ENCODE data around the gene CEP350.

CEP350 gene

GRCh38 chr1:180065408-180065807 is 110.8 kb downstream of the CEP350 start:
- no peak for DNase-seq

- no peak for DNase-seq
Observed at GRCh38 chr1:180066150-180066549, 111.5 kb downstream of the CEP350 start.

- no peak for DNase-seq
Observed at GRCh38 chr1:180070286-180070685, 115.7 kb downstream of the CEP350 start.

GRCh38 chr1:180071759-180072158 is 117.1 kb downstream of the CEP350 start:
- DNase-seq, result no peak

GRCh38 chr1:180080439-180080838 is 125.8 kb downstream of the CEP350 start:
- no peak for DNase-seq

GRCh38 chr1:180081474-180081873 is 126.9 kb downstream of the CEP350 start:
- DNase-seq, result no peak

- no peak for DNase-seq
Observed at GRCh38 chr1:180083164-180083563, 128.6 kb downstream of the CEP350 start.

- no peak for DNase-seq
Observed at GRCh38 chr1:180084867-180085266, 130.3 kb downstream of the CEP350 start.

- no peak for DNase-seq
Observed at GRCh38 chr1:180085331-180085730, 130.7 kb downstream of the CEP350 start.

GRCh38 chr1:180092931-180093650 is 138.5 kb downstream of the CEP350 start:
- no peak for DNase-seq

- DNase-seq, result no peak
Observed at GRCh38 chr1:180094705-180095295, 140.2 kb downstream of the CEP350 start.

GRCh38 chr1:180096584-180097325 is 142.1 kb downstream of the CEP350 start:
- no peak for DNase-seq

GRCh38 chr1:180097326-180097605 is 142.7 kb downstream of the CEP350 start:
- no peak for DNase-seq

- no peak for DNase-seq
Observed at GRCh38 chr1:180101411-180101810, 146.8 kb downstream of the CEP350 start.

GRCh38 chr1:180103819-180104218 is 149.2 kb downstream of the CEP350 start:
- DNase-seq, result no peak

- DNase-seq, result no peak
Observed at GRCh38 chr1:180112091-180112490, 157.5 kb downstream of the CEP350 start.

- no peak for DNase-seq
Observed at GRCh38 chr1:180112984-180113647, 158.5 kb downstream of the CEP350 start.

GRCh38 chr1:180114396-180114945 is 159.9 kb downstream of the CEP350 start:
- no peak for DNase-seq

GRCh38 chr1:180116964-180117763 is 162.6 kb downstream of the CEP350 start:
- no peak for DNase-seq

- DNase-seq, result no peak
Observed at GRCh38 chr1:180117764-180118116, 163.1 kb downstream of the CEP350 start.

- no peak for DNase-seq
Observed at GRCh38 chr1:180119837-180120236, 165.2 kb downstream of the CEP350 start.

- no peak for DNase-seq
Observed at GRCh38 chr1:180123463-180123936, 168.9 kb downstream of the CEP350 start.

- DNase-seq, result no peak
Observed at GRCh38 chr1:180130651-180131050, 176.0 kb downstream of the CEP350 start.
